Neutrophil (primary cell): ENCODE measurements around the gene SMIM5.

Experiments
- H3K27ac ChIP-seq: fragments of 200-600 bp; sonication (generic); 2 replicates; pipeline ENCODE4 v1.5.1; 2016; ENCODE audit warnings: mild to moderate bottlenecking, moderate library complexity
- H3K27me3 ChIP-seq: fragments of 200-600 bp; sonication (generic); 2 replicates; pipeline ENCODE4 v1.6.0; 2016; ENCODE audit warnings: mild to moderate bottlenecking
- H3K36me3 ChIP-seq: fragments of 200-600 bp; sonication (generic); 2 replicates; pipeline ENCODE4 v1.5.1; 2017
- H3K4me1 ChIP-seq, 2 experiments: fragments of 200-600 bp in 1 of 2; sonication (generic) in 1 of 2; 1 replicate in 1 of 2; 2 replicates in 1 of 2; pipeline versions ENCODE4 v1.5.1 to v1.6.1; 2013 to 2016; ENCODE audit warnings: low read depth in 1 of 2, low read length in 1 of 2, mild to moderate bottlenecking in 1 of 2, moderate library complexity in 1 of 2; ENCODE audit not compliant: control insufficient read depth in 1 of 2, insufficient read depth in 1 of 2
- H3K4me3 ChIP-seq, 2 experiments: fragments of 200-600 bp in 1 of 2; sonication (generic) in 1 of 2; 1 replicate in 1 of 2; 2 replicates in 1 of 2; pipeline ENCODE4 v1.5.1; 2013 to 2016; ENCODE audit warnings: low read depth in 1 of 2, low read length in 1 of 2, mild to moderate bottlenecking in 1 of 2, moderate library complexity in 1 of 2
- H3K9me3 ChIP-seq: fragments of 200-600 bp; sonication (generic); 2 replicates; pipeline ENCODE4 v1.5.1; 2016
- TF ChIP-seq, protein P1 (sequence below): fragments of 200-600 bp; sonication (generic); IDR thresholded peaks from 2 replicates; pipeline ENCODE4 v1.5.1; 2016; ENCODE audit warnings: antibody characterized with exemption

SMIM5 gene

DNA sequence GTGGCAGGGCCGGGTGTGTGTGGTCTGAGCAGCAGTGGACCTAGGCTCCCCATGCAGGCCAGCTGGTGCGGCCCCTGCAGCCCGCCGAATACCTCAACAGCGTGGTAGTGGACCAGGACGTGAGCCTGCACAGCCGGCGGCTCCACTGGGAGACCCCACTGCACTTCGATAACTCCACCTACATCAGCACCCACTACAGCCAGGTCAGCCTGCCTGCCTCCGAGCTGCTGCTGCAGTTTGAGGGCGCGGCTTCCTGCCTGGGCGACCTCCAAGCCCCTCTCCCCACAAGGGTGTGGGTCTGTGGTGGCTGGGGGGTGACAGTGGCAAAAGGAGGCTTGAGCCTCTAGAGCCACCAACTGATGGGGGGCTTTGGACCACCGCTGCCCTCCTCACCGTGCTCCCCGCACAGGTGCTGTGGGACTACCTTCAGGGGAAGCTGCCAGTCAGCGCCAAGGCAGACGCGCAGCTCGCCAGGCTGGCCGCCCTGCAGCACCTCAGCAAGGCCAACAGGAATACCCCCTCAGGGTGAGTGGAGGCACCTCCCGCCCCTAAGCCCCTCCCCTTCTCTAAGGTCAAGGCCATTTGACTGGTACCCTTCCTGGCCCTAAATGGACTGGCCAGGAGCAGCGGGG is 8.4 kb upstream of the SMIM5 start:
- Histone ChIP-seq H3K9me3 (no peaks in the 10 kb centered on the region), H3K27me3 (no peaks in the 10 kb centered on the region), H3K36me3 (peaks cover 94% of the 10 kb centered on the region), H3K27ac (no peak overlapping the region), H3K4me3 (no peak overlapping the region), H3K4me1 (no peaks in the 10 kb centered on the region)
- TF ChIP-seq, protein P1, sequence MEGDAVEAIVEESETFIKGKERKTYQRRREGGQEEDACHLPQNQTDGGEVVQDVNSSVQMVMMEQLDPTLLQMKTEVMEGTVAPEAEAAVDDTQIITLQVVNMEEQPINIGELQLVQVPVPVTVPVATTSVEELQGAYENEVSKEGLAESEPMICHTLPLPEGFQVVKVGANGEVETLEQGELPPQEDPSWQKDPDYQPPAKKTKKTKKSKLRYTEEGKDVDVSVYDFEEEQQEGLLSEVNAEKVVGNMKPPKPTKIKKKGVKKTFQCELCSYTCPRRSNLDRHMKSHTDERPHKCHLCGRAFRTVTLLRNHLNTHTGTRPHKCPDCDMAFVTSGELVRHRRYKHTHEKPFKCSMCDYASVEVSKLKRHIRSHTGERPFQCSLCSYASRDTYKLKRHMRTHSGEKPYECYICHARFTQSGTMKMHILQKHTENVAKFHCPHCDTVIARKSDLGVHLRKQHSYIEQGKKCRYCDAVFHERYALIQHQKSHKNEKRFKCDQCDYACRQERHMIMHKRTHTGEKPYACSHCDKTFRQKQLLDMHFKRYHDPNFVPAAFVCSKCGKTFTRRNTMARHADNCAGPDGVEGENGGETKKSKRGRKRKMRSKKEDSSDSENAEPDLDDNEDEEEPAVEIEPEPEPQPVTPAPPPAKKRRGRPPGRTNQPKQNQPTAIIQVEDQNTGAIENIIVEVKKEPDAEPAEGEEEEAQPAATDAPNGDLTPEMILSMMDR = no peak

DNA sequence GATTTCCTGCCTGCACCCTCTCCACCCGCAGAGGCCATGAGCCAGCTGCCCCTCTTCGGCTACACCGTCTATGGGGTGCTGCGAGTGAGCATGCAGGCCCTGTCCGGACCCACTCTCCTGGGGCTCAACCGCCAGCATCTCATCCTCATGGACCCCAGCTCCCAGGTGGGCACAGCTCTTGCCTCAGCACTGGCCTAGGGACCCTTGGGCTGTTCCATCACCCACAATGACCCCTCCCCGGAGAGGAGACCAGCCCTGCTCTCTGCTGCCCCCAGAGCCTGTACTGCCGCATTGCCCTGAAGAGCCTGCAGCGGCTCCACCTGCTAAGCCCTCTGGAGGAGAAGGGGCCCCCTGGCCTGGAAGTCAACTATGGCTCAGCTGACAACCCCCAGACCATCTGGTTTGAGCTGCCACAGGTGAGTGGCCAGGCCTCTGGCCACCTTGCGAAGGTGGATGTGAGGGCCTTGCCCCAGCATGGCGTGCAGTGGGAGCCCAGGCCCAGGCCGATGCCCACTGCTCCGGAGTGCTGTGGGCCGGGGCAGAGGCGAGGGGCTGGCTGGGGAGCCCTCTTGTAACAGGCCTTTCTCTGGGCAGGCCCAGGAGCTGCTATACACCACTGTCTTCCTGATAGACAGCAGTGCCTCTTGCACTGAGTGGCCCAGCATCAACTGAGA is 7.3 kb upstream of the SMIM5 start:
- Histone ChIP-seq H3K4me1 (no peaks in the 10 kb centered on the region), H3K27me3 (no peaks in the 10 kb centered on the region), H3K9me3 (no peaks in the 10 kb centered on the region), H3K4me3 (no peak overlapping the region), H3K36me3 (peaks cover 93% of the 10 kb centered on the region), H3K27ac (no peak overlapping the region)
- TF ChIP-seq, protein P1 = no peak

- Histone ChIP-seq H3K9me3 (no peaks in the 10 kb centered on the region), H3K4me3 (no peak overlapping the region), H3K27me3 (no peaks in the 10 kb centered on the region), H3K4me1 (no peaks in the 10 kb centered on the region), H3K36me3 (peaks cover 92% of the 10 kb centered on the region), H3K27ac (no peak overlapping the region)
- TF ChIP-seq, protein P1 = no peak
Measured at GRCh38 chr17:75626496-75627038, 6.7 kb upstream of the SMIM5 start.

DNA sequence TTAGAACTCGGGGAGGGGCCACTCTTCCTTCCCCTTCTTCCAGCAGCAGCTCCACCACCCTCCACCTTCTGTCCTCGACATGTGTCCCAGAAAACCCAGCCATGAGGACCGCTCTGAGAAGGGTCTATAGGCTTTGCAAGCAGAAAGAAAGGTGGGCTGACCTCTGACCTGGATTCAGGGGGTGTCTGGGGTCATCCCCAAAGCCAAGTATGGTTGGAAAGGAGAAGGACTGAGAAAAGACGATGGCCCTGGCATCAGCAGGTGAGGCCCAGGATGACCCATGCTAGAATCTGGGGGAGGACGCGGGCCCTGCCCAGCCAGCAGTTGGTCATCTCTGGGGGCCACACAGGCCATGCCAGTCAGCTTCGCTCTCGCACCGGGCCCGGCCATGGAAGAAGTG is 6.1 kb upstream of the SMIM5 start:
- H3K36me3 ChIP-seq = peaks cover 86% of the 10 kb centered on the region

DNA sequence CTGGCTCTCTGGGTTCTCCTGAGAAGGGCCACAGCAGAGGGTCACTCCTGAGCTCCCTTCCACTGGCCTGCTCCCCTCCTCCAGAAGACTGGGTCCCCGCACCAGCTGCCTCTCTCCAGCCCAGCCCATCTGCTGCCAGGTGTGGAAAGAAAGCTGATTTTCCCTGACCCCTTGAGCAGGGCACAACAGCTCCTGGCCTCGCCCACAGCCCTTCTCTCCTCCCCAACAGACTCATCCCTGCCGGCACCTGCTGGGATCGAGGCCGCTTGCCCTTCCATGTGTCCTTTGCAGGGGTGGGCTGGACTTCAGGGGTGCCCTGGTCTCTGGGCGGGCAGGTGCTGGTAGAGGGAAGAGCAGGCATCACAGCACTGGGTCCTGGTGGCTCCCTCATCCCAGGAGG is 4.8 kb upstream of the SMIM5 start:
- Histone ChIP-seq H3K27me3 (no peaks in the 10 kb centered on the region), H3K4me1 (peaks cover 4 to 9% of the 10 kb centered on the region in 2 experiments), H3K4me3 (no peak overlapping the region), H3K9me3 (no peaks in the 10 kb centered on the region), H3K36me3 (peaks cover 73% of the 10 kb centered on the region), H3K27ac (no peak overlapping the region)
- TF ChIP-seq, protein P1 = no peak

More for the DNA sequence above, 6.1 kb upstream of the SMIM5 start:
- Histone ChIP-seq H3K4me3 (no peak overlapping the region), H3K9me3 (no peaks in the 10 kb centered on the region), H3K4me1 (no peaks in the 10 kb centered on the region), H3K27me3 (no peaks in the 10 kb centered on the region), H3K27ac (no peak overlapping the region)
- TF ChIP-seq, protein P1 = no peak
